Body of pancreas (tissue), 4 donors: ENCODE data around the gene MTSS2.

ENCODE experiments used
- POLR2A ChIP-seq, 3 donors: fragments of 450-650 bp; IDR thresholded peaks; one replicate each; pipeline ENCODE4 v1.6.1; 2016; ENCODE audit warnings: antibody characterized with exemption in 3 of 3, mild to moderate bottlenecking in 2 of 3
- TF ChIP-seq, protein P1 (sequence below), 7 experiments: fragments of 450-650 bp in 4 of 7; fragments of 200-600 bp in 3 of 7; sonication (generic) in 3 of 7; IDR thresholded peaks; one replicate each; pipeline ENCODE4 v1.5.1; 2016 to 2019; ENCODE audit warnings: antibody characterized with exemption in 7 of 7

DNA sequence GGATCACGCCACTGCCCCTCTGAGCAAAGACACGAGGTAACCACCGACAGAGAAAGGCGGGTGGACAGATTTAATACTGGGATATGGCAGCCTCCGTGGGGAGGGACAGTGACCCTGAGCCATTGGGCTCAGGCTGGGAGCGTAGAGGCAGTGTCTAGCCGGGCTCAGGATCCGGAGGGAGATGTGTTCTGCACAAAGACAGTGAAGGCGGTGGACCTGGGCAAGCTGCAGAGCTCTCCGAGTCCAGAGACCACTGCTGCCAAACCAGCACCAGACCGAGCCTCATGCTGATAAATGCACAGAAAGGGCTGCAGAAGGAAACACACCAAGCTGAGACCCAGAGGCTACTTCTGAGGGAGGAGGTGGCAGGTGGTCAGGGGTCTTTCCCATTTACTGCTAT is 26.5 kb upstream of the MTSS2 start:
- no peak for TF ChIP-seq POLR2A (IDR thresholded peaks at IDR 0.05)
- TF ChIP-seq, protein P1, sequence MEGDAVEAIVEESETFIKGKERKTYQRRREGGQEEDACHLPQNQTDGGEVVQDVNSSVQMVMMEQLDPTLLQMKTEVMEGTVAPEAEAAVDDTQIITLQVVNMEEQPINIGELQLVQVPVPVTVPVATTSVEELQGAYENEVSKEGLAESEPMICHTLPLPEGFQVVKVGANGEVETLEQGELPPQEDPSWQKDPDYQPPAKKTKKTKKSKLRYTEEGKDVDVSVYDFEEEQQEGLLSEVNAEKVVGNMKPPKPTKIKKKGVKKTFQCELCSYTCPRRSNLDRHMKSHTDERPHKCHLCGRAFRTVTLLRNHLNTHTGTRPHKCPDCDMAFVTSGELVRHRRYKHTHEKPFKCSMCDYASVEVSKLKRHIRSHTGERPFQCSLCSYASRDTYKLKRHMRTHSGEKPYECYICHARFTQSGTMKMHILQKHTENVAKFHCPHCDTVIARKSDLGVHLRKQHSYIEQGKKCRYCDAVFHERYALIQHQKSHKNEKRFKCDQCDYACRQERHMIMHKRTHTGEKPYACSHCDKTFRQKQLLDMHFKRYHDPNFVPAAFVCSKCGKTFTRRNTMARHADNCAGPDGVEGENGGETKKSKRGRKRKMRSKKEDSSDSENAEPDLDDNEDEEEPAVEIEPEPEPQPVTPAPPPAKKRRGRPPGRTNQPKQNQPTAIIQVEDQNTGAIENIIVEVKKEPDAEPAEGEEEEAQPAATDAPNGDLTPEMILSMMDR (IDR thresholded peaks at IDR 0.05), result no peak
